Nephron (organoid): ENCODE results near the gene LYZ.

Experiments
- H3K27ac Mint-ChIP-seq, 3 experiments: 2 replicates each; pipeline ENCODE4 v1.8.0; 2020; ENCODE audit warnings: mixed read lengths in 3 of 3, mild to moderate bottlenecking in 2 of 3, moderate library complexity in 1 of 3
- H3K27me3 Mint-ChIP-seq: 2 replicates; pipeline ENCODE4 v1.8.0; 2021; ENCODE audit warnings: low read depth, mild to moderate bottlenecking, moderate library complexity, mixed read lengths
- H3K36me3 Mint-ChIP-seq: 2 replicates; pipeline ENCODE4 v1.8.0; 2020; ENCODE audit warnings: low read depth, mixed read lengths
- H3K4me1 Mint-ChIP-seq: 2 replicates; pipeline ENCODE4 v1.8.0; 2020; ENCODE audit warnings: mixed read lengths
- H3K4me3 Mint-ChIP-seq, 3 experiments: 2 replicates each; pipeline ENCODE4 v1.8.0; 2020; ENCODE audit warnings: mild to moderate bottlenecking in 3 of 3, mixed read lengths in 3 of 3, moderate library complexity in 2 of 3
- H3K9me3 Mint-ChIP-seq: 2 replicates; pipeline ENCODE4 v1.8.0; 2020; ENCODE audit warnings: mixed read lengths
- TF ChIP-seq, protein P1 (sequence below), 3 experiments: fragments of 200-600 bp; sonication (generic); IDR thresholded peaks; one replicate each; pipeline ENCODE4 v1.5.0; 2021; ENCODE audit warnings: antibody characterized with exemption in 3 of 3; ENCODE audit not compliant: unreplicated experiment in 3 of 3

Gene LYZ

DNA sequence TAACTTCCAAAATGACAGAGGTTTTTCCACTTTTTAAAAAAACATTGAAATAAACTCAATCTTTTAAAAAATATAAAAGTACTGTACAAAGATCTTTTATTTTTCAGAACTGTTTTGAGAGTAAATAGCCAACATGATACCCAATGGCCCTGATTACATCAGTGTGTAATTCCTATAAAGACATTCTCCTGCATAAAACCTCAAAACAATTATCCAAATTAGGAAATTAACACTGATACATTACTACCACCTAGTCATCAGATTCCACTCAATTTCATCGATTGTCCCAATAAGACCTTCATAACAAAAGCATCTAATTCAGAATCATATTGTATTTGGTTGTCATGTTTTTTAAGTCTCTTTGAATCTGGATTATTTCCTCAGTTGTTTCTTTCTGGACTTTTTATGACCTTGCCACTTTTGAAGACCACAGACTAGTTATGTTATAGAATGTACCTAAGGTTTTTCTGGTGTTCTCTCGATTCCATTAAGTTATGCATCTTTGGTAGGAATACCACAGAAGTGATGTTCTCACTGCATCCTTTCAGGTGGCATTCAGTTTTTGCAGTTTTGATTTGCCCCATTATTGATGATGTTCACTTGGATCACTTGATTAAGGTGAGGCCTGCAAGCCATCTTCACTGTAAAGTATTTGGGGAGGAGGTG, 7.3 kb downstream of the LYZ start:
- Mint-ChIP-seq H3K9me3 (no peaks in the 10 kb centered on the region), H3K27ac (no peak overlapping the region), H3K27me3 (no peaks in the 10 kb centered on the region), H3K4me3 (no peak overlapping the region), H3K4me1 (peaks cover 14% of the 10 kb centered on the region), H3K36me3 (no peaks in the 10 kb centered on the region)
- TF ChIP-seq, protein P1, sequence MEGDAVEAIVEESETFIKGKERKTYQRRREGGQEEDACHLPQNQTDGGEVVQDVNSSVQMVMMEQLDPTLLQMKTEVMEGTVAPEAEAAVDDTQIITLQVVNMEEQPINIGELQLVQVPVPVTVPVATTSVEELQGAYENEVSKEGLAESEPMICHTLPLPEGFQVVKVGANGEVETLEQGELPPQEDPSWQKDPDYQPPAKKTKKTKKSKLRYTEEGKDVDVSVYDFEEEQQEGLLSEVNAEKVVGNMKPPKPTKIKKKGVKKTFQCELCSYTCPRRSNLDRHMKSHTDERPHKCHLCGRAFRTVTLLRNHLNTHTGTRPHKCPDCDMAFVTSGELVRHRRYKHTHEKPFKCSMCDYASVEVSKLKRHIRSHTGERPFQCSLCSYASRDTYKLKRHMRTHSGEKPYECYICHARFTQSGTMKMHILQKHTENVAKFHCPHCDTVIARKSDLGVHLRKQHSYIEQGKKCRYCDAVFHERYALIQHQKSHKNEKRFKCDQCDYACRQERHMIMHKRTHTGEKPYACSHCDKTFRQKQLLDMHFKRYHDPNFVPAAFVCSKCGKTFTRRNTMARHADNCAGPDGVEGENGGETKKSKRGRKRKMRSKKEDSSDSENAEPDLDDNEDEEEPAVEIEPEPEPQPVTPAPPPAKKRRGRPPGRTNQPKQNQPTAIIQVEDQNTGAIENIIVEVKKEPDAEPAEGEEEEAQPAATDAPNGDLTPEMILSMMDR (IDR thresholded peaks at IDR 0.05; ENCODE audit: unreplicated experiment in 3 of 3): no peak

DNA sequence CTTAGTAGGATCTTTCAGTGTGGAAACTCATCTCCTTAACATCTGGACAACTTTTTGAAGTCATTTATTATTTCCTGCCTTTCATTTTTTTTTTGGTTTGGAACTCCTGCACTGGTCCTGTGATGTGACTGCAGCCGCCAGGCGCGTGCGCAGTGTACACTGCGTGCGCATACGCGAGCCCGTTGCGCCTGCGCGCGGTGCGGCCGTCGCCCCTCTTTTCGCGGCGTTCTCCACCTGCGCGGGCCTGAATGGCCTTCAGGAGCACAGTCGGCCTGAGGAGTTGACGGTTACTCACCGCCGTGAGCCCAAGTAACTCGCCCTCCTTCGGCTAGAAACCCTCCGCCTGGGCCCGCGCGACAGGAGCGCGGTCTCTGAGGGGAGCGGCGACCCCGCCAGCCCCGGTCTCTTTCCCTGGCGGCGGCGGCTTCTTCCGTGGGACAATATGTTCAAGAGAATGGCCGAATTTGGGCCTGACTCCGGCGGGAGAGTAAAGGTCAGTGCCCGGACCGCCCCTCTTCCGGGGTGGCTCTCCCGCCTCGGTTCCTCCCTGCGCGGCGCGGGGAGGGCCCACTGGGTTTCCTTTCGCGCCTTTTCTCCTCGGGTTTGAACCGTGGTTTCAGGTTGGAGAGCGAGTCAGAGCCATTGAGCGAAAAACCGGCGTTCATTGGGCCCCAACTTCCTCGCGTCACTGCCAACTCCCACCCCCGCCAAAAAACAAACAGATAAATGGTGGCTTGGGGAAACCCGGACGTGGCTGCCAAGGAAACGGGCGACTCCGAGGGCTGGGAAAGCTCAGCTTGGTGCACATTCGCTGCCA, 11.6 kb downstream of the LYZ start, which contains the start of gene YEATS4:
TSS of gene YEATS4 (plus strand) at position 213 of the 817 bp plus-strand sequence. CDS start at position 443, 230 bp downstream.
- TF ChIP-seq, protein P1 (IDR thresholded peaks at IDR 0.05; ENCODE audit: unreplicated experiment in 3 of 3): no peak
- H3K9me3 Mint-ChIP-seq: no peaks in the 10 kb centered on the region

DNA sequence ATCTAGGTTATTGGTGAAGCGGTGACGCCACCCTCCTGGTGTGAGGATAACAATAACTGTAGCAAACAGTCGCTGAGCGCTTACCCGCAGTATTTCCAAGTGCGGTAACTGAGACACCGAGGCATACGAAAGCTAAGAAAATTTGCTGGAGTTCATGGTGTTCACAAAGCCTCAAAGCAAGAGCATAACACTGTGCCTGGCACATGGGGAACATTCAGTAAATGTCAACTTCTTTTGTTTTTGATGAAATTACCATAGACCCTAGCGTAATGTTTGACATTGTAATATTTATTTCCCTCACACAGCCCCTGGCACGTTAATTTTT, 12.1 kb downstream of the LYZ start:
- H3K27me3 Mint-ChIP-seq: no peaks in the 10 kb centered on the region
- peaks cover 18% of the 10 kb centered on the region for H3K4me1 Mint-ChIP-seq
- peak overlapping the region; percentile 86 to 96 (median 93) for H3K4me3 Mint-ChIP-seq
- peak overlapping the region; percentile 75 to 94 (median 93) for H3K27ac Mint-ChIP-seq
- H3K9me3 Mint-ChIP-seq: no peaks in the 10 kb centered on the region
- peaks cover 11% of the 10 kb centered on the region for H3K36me3 Mint-ChIP-seq
- TF ChIP-seq, protein P1 (IDR thresholded peaks at IDR 0.05; ENCODE audit: unreplicated experiment in 3 of 3): no peak

More for the DNA sequence above, 11.6 kb downstream of the LYZ start, which contains the start of gene YEATS4:
- H3K27ac Mint-ChIP-seq: peak within 1 kb of the TSS; percentile 75 to 94 (median 93)
- no peaks in the 10 kb centered on the region for H3K27me3 Mint-ChIP-seq
- peaks cover 11% of the 10 kb centered on the region for H3K36me3 Mint-ChIP-seq
- H3K4me3 Mint-ChIP-seq: peak within 1 kb of the TSS; percentile 86 to 96 (median 93)
- H3K4me1 Mint-ChIP-seq: peaks cover 18% of the 10 kb centered on the region

DNA sequence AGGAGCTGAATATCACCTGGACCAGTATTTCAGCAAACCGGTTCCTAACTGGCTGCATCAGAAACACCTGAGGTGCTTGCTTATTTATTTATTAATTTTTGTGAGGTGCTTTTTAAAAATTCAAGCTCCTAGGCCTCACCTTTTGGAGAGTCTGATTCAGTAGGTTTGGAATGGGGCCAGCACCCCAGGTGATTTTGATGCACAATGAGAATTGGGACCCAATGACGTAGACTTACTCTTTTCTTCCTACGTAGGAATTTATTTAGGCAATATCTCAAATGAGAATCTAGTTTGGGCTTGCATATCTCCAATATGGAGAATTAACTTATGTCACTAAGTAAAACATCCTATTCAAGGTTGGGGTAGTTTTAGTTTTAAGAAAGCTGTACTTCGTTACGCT, 18.6 kb downstream of the LYZ start:
- no peaks in the 10 kb centered on the region for H3K27me3 Mint-ChIP-seq
- peaks cover 2% of the 10 kb centered on the region for H3K9me3 Mint-ChIP-seq
- H3K4me1 Mint-ChIP-seq: no peaks in the 10 kb centered on the region
- peaks cover 53% of the 10 kb centered on the region for H3K36me3 Mint-ChIP-seq
- TF ChIP-seq, protein P1 (IDR thresholded peaks at IDR 0.05; ENCODE audit: unreplicated experiment in 3 of 3): no peak
- no peak overlapping the region for H3K27ac Mint-ChIP-seq
- H3K4me3 Mint-ChIP-seq: no peak overlapping the region

DNA sequence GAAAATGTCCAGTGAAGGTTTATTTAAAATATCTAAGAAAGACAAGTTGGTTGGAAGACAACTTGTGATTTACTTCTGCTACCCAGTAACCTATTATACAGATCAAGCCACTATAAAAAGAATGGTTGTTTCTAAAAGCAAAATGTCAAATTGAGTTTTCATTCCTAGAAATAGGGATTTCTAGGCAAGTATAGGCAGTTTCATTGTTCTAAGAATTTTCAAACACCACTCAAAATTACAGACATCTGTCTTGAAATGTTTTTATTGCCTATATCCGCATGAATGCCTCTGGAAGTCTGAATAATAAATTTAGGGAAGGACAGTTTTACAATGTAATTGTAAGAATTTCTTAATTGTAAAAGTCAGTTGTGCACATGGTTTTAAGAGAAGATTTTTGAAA, 20.0 kb downstream of the LYZ start:
- H3K36me3 Mint-ChIP-seq: peaks cover 67% of the 10 kb centered on the region
- no peaks in the 10 kb centered on the region for H3K4me1 Mint-ChIP-seq
- peaks cover 8% of the 10 kb centered on the region for H3K9me3 Mint-ChIP-seq
- H3K27ac Mint-ChIP-seq: no peak overlapping the region
- H3K4me3 Mint-ChIP-seq: no peak overlapping the region
- TF ChIP-seq, protein P1 (IDR thresholded peaks at IDR 0.05; ENCODE audit: unreplicated experiment in 3 of 3): no peak
- no peaks in the 10 kb centered on the region for H3K27me3 Mint-ChIP-seq
